Measurements from ENCODE around the gene PLCG1.

PLCG1 gene

DNA sequence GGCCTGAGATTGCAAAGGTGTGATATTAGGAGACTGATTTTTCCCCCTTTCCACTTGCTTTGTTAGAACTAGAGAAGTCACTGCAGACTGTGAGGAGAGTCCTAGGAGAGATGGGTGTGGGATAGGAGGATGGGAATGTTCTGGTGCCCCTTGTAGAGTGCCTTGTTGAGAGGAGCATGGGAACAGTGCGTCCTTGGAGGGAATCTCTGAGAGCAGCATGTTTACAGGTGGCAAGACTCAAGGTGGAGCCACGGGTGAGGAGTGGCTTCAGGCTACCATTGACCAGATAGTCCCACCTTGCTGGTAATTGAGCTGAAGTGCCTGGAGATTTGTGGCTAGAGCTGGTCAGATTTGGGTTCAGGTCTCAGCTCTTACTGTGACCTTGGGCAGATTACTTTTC lies 6.0 kb downstream of the PLCG1 start:
- no peak for DNase-seq

- DNase-seq = no peak
These were observed 8.0 kb downstream of the PLCG1 start for GRCh38 chr20:41145317-41145716.

- no peak for DNase-seq
These were observed 8.7 kb downstream of the PLCG1 start for GRCh38 chr20:41145821-41146620.

DNA sequence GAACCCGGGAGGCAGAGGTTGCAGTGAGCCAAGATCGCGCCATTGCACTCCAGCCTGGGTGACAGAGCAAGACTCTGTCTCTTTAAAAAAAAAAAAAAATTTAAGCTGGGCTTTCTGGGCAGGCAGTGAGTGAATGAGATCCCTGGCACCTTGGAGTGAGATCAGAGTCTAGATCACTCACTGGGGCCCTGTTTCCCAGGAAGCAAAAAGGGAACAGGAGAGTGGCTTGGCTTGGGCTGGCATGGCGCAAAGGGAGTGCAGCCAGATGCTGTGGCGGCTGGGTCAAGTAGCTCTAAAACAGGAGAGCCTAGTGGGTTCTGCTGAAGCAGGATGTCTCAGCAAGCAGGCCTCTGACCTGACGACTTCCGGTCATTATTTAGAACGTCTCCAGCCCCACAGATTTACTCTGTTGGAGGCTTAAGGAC lies 10.4 kb downstream of the PLCG1 start:
- no peak for DNase-seq

DNA sequence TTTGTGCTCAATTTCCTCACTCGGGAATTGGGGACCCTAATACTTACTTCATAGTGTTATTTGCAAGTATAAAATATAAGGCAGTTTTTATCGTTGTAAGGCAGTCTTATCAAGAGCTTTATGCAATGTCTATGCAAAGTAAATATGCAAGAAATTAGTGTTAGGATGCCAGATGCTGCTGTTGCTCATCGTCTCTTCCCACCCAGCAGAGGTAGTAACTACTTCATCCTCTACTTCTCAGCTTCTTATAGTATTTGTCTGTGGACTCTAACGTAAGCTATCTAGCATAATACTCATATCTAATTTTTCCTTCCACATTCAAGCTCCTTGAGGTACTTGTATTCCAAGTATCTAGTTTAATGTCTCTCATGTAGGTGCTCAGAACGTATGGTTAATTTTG lies 11.6 kb downstream of the PLCG1 start:
- DNase-seq = no peak

DNA sequence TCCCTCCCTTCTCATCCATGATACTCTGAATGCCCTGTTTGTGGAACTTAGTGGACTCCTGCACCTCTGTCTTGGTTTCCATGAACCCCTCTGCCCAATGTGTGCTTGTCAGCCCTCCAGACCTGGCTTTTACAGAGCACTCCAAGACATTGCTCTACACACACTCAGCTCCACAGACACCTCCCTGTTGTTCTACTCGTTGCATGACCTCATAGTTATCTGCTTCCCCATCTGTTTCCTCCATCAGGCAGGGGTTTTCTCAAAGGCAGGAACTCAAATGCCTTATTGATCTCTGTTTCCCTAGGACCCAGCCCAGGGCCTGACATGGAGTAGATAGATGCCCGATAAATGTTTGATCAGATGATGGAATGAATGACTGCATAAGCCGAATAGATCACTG lies 13.3 kb downstream of the PLCG1 start:
- no peak for DNase-seq

DNA sequence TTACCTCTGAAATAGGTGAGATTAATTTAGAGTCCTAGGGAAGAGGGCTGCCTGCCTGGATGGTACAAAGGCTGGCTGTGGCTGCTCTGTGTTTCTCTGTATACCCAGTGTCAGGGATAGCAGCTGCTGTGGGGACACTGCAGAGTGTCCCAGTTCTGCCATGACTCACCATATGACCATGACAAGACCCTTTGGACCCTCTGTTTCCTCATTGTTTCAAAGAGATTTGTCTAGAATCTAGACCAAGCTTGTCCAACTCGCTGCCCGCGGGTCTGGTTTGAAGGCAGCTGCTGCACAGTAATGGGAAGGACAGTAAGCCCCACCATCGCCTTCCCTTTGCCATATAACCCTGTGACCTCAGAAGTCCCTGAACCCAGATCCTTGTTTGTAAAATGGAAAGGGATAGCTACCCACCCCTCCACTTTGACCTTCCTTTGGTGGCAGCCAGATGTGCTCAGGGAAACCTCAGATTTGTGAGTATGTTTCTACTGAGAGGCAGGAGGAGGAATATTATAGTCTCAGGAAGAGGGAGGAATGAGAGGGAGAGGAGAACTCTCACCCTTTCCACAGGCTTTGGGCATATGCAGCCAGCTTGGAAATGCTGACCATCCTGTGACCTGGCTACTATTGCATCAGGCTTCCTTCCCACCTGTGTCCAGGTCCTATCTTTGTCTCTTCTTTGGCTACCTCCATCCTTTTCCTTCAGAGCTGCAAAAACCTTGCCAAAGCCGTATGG lies 14.0 kb downstream of the PLCG1 start:
- DNase-seq = no peak

- DNase-seq = no peak
These were observed 14.9 kb downstream of the PLCG1 start for GRCh38 chr20:41152108-41152757.

DNA sequence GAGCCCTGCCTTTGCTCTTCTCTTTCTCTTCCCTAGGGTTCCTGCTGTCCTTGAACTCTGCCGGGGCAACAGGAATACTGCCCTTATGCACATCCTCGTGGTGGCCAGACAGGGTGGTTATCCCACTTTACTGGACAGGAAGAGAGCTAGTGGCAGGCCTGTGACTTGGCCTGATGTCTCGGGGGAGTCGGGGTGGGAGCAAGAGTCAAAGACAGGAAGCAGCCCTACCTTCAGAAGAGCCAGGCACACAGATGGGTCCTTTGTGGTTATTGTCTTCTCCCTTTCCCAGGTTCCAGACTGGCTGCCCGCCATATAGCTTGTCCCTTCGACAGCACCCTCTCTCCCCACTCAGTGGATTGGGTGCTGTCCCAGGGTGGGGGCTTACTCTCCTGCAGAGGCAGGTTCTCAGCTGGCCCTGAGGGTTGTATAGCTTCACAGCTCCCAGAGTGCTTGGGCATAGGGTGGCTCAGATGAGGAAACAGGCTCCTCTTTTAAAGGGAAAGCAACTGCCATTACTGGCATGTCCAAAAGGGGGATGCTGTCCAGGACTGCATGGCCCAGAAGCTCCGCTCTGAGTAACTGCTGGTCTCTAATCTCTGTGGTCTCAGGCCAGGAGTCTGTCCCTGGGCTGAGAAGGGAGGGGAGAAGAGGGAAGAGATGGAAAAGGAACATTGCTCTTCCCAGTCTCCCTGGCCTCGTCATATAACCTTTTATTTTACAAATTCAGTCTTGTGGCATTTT lies 17.3 kb downstream of the PLCG1 start:
- no peak for DNase-seq

- DNase-seq = no peak
These were observed 17.9 kb downstream of the PLCG1 start for GRCh38 chr20:41155261-41155660.

DNA sequence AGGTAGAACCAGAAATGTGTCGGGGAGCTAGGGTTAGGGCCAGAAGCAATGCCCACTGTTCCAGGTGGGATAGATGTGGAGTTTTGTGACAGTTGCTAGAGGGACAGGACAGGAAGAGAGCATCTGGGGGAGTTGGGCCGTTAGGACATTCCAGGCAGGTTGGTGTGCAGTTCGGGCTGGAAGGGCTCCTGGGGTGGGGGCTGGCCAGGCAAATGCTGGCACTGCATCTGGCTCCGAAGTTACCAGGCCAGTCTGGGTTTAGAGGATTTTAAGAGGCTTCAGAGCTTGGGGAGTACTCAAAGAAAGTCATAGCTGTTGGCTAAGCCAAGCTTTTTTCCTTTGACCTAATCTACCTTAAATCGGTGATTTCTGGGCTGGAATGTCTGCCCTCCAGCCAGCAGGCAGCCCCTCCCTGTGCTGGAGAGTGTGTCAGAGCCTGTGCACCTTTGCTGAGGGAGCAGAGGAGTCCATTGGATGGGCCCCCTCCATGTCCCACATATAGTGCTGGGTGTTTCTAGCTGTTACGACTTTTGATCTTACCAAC lies 20.8 kb downstream of the PLCG1 start:
- DNase-seq = no peak

- no peak for DNase-seq
These were observed 22.2 kb downstream of the PLCG1 start for GRCh38 chr20:41159547-41159946.

GRCh38 chr20:41160686-41161085 lies 23.3 kb downstream of the PLCG1 start:
- no peak for DNase-seq

DNA sequence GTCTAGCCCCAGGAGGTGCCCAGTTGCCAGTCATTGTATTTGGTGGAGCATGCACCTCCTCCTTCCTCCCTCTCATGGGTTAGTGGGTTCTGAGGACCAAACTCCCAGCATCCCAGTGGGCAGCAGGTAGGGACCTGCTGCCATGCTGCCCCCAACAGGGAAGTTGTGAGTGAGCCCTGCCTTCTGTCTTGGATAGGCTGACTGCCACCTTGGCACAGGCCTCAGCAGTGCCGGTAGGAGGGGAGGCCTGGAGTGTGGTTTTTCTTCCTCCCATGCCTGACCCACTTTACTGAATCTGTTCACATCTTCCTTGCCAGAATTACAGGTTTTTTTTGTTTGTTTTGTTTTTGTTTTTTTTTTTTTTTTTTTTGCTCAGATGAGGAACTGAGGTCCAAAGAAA lies 24.5 kb downstream of the PLCG1 start:
- no peak for DNase-seq

GRCh38 chr20:41162396-41162795 lies 25.1 kb downstream of the PLCG1 start:
- DNase-seq = no peak

DNA sequence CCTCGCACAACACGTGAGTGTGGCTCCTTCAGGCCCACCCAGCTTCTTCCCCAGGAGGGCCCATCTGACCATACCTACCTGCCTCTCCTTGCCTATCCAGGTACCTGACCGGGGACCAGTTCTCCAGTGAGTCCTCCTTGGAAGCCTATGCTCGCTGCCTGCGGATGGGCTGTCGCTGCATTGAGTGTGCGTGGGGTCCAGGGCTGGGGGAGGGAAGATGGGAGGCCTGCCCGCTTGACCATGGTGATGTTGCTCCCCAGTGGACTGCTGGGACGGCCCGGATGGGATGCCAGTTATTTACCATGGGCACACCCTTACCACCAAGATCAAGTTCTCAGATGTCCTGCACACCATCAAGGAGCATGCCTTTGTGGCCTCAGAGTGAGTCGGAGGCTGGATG lies 26.5 kb downstream of the PLCG1 start:
- no peak for DNase-seq

DNA sequence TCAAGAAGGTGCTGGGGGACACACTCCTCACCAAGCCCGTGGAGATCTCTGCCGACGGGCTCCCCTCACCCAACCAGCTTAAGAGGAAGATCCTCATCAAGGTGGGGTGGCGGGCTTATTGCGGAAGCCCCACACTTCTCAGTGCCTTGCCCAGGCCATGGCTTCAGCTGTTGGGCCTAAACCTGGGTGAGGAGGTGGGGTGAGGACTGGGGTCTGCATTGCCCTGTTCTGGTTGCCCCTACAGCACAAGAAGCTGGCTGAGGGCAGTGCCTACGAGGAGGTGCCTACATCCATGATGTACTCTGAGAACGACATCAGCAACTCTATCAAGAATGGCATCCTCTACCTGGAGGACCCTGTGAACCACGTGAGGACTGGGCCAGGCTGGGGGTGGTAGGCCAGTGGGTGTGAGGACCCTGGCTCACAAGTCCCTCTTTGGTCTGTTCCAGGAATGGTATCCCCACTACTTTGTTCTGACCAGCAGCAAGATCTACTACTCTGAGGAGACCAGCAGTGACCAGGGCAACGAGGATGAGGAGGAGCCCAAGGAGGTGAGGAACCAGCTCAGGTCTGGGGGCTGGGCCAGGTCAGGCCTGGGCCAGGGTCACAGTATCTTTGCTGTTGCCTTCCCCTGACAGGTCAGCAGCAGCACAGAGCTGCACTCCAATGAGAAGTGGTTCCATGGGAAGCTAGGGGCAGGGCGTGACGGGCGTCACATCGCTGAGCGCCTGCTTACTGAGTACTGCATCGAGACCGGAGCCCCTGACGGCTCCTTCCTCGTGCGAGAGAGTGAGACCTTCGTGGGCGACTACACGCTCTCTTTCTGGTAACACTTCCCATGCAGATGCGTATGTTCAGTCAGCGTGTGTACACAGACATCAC lies 27.9 kb downstream of the PLCG1 start:
- DNase-seq = no peak

DNA sequence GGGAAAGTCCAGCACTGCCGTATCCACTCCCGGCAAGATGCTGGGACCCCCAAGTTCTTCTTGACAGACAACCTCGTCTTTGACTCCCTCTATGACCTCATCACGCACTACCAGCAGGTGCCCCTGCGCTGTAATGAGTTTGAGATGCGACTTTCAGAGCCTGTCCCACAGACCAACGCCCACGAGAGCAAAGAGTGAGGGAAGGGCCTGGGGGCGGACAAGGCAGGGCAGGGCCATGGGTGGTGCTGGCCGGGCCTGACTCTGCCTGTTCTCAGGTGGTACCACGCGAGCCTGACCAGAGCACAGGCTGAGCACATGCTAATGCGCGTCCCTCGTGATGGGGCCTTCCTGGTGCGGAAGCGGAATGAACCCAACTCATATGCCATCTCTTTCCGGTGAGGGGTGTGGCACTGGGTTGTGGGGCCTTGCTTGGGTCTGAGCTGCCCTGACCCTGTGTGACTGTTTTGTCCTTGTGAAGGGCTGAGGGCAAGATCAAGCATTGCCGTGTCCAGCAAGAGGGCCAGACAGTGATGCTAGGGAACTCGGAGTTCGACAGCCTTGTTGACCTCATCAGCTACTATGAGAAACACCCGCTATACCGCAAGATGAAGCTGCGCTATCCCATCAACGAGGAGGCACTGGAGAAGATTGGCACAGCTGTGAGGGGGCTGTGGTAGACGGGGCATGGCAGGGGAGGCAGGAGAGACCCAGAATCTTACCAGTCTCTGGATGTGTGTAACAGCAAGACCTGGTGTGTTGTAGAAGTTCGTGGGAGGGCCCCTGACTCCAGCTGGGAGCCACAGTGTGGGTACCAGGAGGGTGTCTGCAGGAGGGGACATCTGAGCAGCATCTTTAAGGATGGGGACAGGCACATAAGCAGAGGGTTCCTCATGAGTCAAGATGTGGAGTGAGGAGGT lies 29.1 kb downstream of the PLCG1 start:
- no peak for DNase-seq

DNA sequence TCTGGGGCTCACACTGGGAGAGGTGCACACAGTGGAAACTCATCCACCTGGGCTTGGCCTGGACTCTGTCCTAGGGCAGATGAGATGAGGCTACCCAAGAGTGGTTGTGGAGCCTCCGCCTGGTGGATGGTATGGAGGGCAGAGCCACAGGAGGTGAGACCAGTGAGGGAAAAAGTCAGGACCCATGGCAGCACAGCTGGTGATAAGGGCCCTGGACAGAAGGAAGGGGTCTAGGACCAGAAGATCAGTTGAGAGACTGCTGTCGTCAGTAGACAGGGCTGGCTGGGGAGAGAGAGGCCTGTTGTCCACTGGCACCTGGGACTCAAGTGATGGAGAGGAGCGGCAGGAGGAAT lies 29.8 kb downstream of the PLCG1 start:
- no peak for DNase-seq

DNA sequence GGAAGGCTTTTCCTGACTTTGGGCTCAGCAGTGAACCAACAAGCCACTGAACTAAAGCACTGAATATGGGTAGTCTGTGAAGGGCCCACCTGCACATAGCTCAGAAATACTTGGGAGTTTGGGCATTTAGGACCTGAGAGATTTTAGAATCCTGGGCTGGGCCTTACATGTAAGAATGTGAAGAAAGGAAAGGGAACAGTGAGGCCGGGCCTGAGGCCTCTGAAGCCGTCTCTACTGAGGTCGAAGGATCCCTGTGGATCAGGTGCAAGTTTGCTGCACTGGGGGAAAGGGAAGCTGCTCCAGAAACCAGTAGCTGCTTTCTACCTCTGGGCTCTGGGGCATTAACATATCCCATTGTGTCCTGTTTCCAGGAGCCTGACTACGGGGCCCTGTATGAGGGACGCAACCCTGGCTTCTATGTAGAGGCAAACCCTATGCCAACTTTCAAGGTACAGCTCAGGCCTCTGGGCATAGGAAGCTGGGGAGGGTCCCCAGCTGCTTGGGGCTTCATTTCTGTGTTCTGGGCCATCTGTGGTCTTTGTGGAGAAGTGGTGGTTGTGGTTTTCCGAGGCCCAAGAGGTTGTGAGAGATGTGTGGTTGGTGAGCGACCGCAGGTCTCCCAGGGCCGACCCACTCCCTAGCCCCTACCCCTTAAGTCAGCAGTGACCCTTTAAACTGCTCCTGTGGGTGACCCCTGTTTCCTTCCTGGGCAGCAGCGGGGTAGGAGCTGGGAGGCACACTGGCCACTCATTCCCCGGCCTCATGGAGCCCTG lies 30.3 kb downstream of the PLCG1 start:
- no peak for DNase-seq
